Left colon (tissue), 2 donors: ENCODE results near the gene ZNF273. TPM values are rescaled to one million over a fixed set of nuclear protein-coding genes. Genes with fewer than 3 reads are reported as not detected.

Source experiments
- ATAC-seq: fragments of 200-7000 bp; cut with Tn5 transposase; one replicate; pipeline ENCODE4 v1.9.1; 2020; ENCODE audit warnings: mild to moderate bottlenecking, moderate library complexity
- DNase-seq, 2 donors: peaks; one replicate each; pipeline ENCODE4 v3.0.0-alpha.2; 2020
- intact Hi-C, 2 donors: fragments of 100-400 bp; cut with DNase I in 1 of 2; cut with micrococcal nuclease in 1 of 2; formaldehyde crosslinking; loops; one replicate each; pipeline versions ENCODE4 v1.11.2 to v1.14.0; 2022; cut with DNase I, micrococcal nuclease
- total RNA-seq, 2 donors: library from RNA; stranded (reverse); fragmentation: NEBNext Ultra II Directional; extraction: Animal tissue kit (Norgen Biotek cat#: 25700); gene quantifications; one replicate each; pipeline ENCODE4 v1.2.1, GENCODE V29; 2021
- donor health status: DM: no; HTN: no; CAD: no.
- donor health status: DM: yes; HTN: yes; CAD: no.

Gene ZNF273
- total RNA-seq, 2 donors from 2014 or later = 3.9 TPM

GRCh38 chr7:64875658-64876406 lies 27.2 kb upstream of the ZNF273 start:
- no peak for DNase-seq
- intact Hi-C loops = no loop called here
- ATAC-seq = no peak

GRCh38 chr7:64876792-64877713 lies 26.0 kb upstream of the ZNF273 start:
- DNase-seq = peak in 1 of 2 donors; percentile 21
- peak; percentile 40 for ATAC-seq
- intact Hi-C loops = no loop called here

- intact Hi-C loops = no loop called here
- no peak for DNase-seq
- ATAC-seq = no peak
Measured at GRCh38 chr7:64877714-64878610, 25.1 kb upstream of the ZNF273 start.

GRCh38 chr7:64878684-64879083 lies 24.4 kb upstream of the ZNF273 start:
- DNase-seq (no peak), ATAC-seq (no peak)
- intact Hi-C loops = no loop called here

- intact Hi-C loops = no loop called here
- ATAC-seq = no peak
- no peak for DNase-seq
Measured at GRCh38 chr7:64879086-64879730, 23.9 kb upstream of the ZNF273 start.

GRCh38 chr7:64879800-64880199 lies 23.3 kb upstream of the ZNF273 start:
- ATAC-seq (no peak), DNase-seq (no peak)
- intact Hi-C loops = no loop called here

GRCh38 chr7:64880322-64881297 lies 22.5 kb upstream of the ZNF273 start:
- intact Hi-C loops = no loop called here
- no peak for DNase-seq

GRCh38 chr7:64881461-64882287 lies 21.4 kb upstream of the ZNF273 start:
- DNase-seq (no peak), ATAC-seq (no peak)
- intact Hi-C loops = no loop called here

More at GRCh38 chr7:64880322-64881297, 22.5 kb upstream of the ZNF273 start:
- ATAC-seq = no peak

DNA sequence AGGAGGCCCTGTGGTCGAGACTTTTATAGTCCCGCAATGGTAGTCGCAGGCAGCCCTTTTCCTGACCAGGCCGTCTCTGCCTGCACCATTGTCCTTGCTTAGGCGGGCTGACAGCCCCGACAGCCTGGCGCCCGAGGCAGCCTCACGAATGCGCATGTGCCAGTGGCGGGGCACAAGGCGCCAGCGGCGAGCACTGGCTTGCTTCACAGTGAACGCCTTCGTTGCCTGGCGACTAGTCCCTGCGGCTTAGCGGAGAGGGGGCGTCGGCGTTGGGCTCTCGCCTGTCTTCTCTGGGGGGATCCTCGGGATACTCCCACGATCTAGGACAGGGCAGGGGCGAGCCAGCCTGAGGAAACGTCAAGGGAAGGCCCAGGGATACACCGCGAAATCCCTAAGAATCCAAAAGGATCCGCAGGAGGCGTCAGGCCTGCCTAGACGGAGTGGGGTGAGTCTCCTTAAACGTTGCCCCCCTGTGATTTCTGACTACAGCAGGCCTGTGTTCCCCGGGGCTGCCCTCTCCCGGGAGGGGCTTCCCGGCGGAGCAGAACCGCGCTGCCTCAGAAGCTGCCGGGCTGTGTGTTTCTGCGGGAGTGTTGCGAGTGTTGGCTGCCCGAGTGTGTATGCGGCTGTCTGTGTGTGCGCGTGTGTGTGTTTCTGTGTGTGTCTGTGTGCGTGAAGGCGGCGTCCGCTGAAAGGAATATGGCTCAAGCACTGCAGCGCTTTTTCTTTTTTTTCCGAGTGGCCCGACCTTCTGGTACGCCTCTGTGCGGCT lies 20.5 kb upstream of the ZNF273 start:
- DNase-seq (peak; percentile 41 to 56), ATAC-seq (peak; percentile 67)
- intact Hi-C loops = no loop called here

DNA sequence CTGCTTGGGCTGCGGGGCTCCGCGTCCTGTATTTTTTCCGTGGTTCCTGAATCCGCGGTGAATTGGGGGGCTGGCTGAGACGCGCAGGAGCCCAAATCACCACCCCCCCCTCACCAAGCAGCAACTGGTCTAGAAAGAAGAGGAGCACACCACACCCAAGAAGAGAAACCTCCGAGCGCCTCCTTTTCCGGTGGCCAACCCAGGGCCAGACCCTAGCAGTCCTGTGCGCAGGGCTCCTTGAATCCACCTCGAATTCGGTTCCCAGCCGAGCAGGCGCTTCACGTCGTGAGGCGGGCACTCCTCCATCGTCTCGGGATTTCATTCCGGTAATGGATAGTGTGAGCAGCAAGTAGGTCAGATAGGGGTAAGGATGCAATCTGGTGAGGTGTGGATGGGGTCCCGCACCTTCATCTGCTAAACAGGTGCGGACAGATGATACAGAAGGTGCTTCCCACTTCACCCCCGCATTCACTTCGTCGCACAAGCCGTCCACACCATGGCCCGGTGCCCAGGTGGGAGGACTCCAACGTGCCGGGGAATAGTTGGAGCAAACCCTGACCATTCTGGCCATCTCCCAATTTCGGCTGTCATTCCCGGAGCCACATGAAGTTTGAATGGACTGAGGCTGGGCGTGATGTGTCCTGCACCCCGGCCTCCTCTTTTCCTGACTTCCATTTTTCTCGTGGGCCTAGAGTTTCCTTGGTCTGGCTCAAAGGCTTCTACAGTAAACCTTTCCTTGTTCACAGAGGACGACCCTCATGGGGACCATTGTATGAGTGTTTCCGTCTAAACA lies 19.8 kb upstream of the ZNF273 start:
- DNase-seq (no peak), ATAC-seq (no peak)
- intact Hi-C loops = no loop called here

DNA sequence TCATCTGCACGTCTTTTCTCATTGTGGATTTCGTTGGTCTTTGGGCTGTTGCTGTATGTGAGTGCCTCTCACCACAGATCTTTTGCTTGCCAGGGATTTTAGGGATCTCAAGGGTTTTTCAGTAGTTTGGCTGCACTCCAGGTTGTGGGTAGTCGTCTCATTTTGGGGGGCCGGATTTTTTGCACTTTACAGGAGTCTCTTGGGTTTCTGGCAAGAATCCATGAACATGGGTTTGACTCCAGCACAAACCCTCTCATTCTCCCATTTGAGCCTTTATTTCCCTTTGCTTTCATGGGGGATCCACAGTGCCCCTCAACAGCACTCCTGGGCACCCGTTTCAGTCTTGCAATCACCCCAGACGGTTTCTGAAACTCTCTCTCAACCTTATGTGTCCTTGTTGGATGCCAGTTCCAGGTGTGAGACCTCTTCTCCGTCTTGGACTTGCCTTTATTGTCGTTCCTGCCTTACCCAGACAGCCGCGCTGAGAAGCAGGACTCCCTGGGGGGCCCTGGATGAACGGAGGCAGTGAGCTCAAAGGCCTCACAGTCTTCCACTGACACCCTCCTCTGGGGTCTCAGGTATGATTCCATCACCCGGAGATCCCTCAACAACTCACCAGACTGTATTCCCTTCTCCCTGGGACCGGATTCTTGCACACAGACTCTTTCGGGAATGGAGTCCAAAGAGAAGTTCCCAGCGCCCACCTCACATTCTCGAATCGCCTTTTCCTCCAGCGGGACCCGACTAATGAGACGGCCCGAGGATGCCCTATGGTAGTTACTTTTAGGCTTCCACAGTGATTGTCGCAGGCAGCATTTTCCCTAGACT lies 18.8 kb upstream of the ZNF273 start:
- ATAC-seq (no peak), DNase-seq (no peak)
- intact Hi-C loops = no loop called here

DNA sequence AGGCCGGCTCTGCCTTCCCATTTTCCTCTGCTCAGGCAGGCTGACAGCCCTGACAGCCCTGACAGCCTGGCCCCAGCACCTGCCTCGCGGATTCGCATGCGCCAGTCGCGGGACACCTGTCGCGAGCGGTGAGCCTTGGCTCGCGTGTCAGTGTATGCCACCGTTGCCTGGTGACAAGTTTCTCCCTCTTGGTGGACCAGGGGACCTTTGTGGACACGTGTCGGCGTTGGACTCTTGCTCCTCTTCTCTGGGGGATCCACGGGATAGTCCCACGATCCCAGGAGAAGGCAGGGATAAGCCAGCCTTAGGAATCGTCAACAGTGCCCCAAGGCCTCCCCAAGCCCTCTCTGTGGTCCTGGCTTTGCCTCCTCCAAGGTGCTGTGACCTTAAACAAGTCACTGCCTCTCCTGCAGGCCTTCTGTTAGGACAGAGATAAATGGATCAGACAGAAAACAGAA lies 18.1 kb upstream of the ZNF273 start:
- no peak for DNase-seq
- ATAC-seq = no peak
- intact Hi-C loops = no loop called here

DNA sequence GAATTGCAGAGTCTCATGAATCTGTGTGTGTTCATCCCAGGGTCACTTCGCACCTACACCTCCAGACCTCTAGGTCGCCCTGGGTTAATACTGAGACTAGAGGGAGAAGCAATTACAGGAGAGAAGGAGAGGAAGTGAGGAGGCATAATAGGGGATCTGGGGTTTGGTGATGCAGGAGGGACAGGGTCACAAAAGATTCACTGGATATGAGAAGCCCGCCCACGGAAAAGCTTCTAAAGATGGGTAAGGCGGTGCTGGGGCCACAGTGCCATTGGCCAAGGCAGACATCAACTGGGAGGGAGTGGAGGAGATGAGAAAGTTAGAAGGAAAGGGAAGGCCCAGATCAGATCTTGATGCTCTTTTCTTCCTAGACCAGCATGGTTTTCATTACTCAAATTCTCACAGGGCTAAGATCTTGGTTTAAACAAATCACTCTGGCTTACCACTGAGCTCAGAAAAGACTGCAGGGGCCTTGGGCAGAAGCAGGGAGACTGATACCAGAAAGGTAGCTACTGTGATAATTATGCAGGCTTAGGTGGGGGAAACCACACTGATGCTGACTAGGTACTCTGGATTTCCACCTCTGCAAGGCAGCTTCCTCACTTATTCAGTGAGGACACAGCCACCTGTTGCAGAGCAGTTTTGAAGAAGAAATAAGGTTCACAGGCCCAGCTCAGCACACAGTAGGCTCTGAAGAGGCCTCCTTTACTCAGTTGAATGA lies 17.4 kb upstream of the ZNF273 start:
- intact Hi-C loops = no loop called here
- ATAC-seq (no peak), DNase-seq (no peak)
